IPS-15b (cell line): ENCODE data around the gene PTPRN2.

ENCODE experiments used
- H3K27me3 ChIP-seq: one replicate; pipeline ENCODE4 v1.6.1; 2013; ENCODE audit warnings: low read length; ENCODE audit not compliant: control insufficient read depth, insufficient read depth
- H3K36me3 ChIP-seq: one replicate; pipeline ENCODE4 v1.6.1; 2013; ENCODE audit warnings: low read length; ENCODE audit not compliant: control insufficient read depth, insufficient read depth
- H3K4me1 ChIP-seq: one replicate; pipeline ENCODE4 v1.6.1; 2013; ENCODE audit warnings: mild to moderate bottlenecking, low read length; ENCODE audit not compliant: control insufficient read depth, insufficient read depth
- H3K4me3 ChIP-seq: one replicate; pipeline ENCODE4 v1.5.1; 2013; ENCODE audit warnings: low read depth, low read length
- H3K9ac ChIP-seq: one replicate; pipeline ENCODE4 v1.6.1; 2013; ENCODE audit warnings: low read depth, mild to moderate bottlenecking, low read length
- H3K9me3 ChIP-seq: one replicate; pipeline ENCODE4 v1.6.1; 2013; ENCODE audit warnings: mild to moderate bottlenecking, low read length; ENCODE audit not compliant: control insufficient read depth, insufficient read depth

The PTPRN2 gene

DNA sequence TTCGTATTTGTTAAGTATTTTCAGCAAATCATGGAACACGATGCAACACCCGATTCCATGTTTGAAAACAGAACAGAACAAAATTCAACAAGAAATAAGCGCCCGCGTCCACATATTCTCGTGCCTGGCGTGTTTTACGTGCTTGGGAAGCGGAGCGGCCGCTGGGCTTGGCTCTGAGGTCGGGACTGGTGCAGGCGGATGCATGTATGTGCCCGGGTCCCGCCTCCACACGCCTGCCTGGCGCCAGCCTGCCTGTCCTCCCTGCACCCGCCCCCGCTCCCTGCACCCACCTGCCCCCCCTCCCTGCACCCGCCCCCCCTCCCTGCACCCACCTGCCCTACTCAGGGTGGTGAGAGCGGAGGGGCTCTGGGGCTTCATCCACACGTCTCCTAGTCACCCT lies 796.4 kb downstream of the PTPRN2 start:
- Histone ChIP-seq H3K4me1 (no peaks in the 10 kb centered on the region), H3K4me3 (no peak overlapping the region), H3K36me3 (no peaks in the 10 kb centered on the region), H3K27me3 (no peaks in the 10 kb centered on the region), H3K9ac (no peak overlapping the region), H3K9me3 (no peaks in the 10 kb centered on the region)

DNA sequence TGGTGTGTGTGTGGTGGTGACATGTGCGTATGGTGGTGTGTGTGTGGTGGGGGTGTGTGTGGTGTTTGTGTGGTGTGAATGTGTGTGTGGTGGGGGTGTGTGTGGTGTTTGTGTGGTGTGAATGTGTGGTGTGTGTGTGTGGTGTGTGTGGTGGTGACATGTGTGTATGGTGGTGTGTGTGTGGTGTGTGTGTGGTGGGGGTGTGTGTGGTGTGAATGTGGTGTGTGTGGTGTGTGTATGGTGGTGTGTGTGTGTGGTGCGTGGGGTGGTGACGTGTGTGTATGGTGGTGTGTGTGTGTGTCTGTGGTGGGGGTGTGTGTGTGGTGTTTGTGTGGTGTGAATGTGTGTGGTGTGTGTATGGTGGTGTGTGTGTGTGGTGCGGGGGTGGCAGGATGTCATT lies 797.7 kb downstream of the PTPRN2 start:
- Histone ChIP-seq H3K36me3 (no peaks in the 10 kb centered on the region), H3K4me1 (no peaks in the 10 kb centered on the region), H3K27me3 (no peaks in the 10 kb centered on the region), H3K9me3 (no peaks in the 10 kb centered on the region), H3K9ac (no peak overlapping the region), H3K4me3 (no peak overlapping the region)

DNA sequence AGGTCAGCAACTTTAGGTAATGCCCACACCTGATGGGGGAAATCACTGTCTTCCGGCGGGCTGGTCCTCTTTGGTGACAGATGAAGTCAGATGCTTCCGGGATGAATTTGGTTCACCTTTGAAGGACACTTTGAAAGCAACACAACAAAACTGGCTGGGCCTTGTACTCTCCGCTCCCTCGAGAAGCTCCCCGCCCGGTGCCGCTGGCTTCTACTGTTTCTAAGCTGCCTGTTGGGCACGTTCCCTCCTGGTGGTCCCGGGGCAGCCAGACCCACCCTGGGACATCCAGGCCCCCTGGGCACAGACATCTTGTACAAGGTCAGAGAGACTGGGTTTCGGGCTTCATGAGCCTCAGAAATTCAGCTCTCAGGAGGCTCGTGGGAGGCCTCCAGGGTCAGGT lies 798.5 kb downstream of the PTPRN2 start:
- no peaks in the 10 kb centered on the region for H3K4me1 ChIP-seq
- no peaks in the 10 kb centered on the region for H3K9me3 ChIP-seq
- no peak overlapping the region for H3K9ac ChIP-seq
- H3K4me3 ChIP-seq, result no peak overlapping the region
- H3K27me3 ChIP-seq, result no peaks in the 10 kb centered on the region
- H3K36me3 ChIP-seq, result no peaks in the 10 kb centered on the region

DNA sequence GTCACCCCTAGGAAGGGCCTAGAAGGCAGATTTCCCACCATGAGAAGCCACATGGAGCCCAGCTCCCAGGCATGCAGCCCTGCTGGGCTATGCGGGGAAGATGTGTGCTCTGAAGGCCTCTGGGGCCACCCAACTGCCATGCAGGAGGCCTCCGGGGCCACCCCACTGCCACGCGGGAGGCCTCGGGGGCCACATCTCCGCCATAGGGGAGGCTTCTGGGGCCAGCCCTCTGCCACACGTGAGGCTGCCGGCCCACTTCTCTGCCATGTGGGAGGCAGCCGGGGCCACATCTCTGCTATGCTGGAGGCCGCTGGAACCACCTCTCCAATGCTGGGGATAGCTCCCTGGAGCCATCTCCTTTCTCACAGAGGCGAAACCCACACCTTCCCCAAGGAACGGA lies 799.0 kb downstream of the PTPRN2 start:
- H3K4me1 ChIP-seq, result no peaks in the 10 kb centered on the region
- no peak overlapping the region for H3K9ac ChIP-seq
- no peaks in the 10 kb centered on the region for H3K36me3 ChIP-seq
- H3K4me3 ChIP-seq, result no peak overlapping the region
- H3K9me3 ChIP-seq, result no peaks in the 10 kb centered on the region
- H3K27me3 ChIP-seq, result no peaks in the 10 kb centered on the region

DNA sequence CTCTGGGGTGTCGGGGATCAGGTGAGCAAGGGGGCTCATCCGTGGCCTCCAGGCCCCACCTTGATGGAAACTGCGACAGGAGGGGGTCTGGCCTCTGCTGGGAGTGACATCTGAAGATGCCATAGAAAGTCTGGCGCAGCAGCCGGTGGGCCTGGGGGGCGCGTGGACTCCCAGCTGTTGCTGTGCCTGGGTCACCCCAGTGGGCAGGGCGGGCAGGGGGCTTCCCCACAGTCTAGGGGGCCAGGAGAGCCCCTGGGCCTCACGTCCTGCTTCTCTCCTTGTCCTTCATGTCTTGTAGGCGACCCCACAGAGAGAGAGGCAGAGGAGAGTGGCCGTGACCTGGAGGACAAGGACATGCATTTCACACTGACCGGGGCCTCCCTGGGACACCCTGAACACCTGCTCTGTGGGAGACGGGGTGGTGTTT lies 800.3 kb downstream of the PTPRN2 start:
- H3K9me3 ChIP-seq, result no peaks in the 10 kb centered on the region
- no peaks in the 10 kb centered on the region for H3K36me3 ChIP-seq
- no peaks in the 10 kb centered on the region for H3K4me1 ChIP-seq
- H3K4me3 ChIP-seq, result no peak overlapping the region
- H3K9ac ChIP-seq, result no peak overlapping the region
- no peaks in the 10 kb centered on the region for H3K27me3 ChIP-seq

DNA sequence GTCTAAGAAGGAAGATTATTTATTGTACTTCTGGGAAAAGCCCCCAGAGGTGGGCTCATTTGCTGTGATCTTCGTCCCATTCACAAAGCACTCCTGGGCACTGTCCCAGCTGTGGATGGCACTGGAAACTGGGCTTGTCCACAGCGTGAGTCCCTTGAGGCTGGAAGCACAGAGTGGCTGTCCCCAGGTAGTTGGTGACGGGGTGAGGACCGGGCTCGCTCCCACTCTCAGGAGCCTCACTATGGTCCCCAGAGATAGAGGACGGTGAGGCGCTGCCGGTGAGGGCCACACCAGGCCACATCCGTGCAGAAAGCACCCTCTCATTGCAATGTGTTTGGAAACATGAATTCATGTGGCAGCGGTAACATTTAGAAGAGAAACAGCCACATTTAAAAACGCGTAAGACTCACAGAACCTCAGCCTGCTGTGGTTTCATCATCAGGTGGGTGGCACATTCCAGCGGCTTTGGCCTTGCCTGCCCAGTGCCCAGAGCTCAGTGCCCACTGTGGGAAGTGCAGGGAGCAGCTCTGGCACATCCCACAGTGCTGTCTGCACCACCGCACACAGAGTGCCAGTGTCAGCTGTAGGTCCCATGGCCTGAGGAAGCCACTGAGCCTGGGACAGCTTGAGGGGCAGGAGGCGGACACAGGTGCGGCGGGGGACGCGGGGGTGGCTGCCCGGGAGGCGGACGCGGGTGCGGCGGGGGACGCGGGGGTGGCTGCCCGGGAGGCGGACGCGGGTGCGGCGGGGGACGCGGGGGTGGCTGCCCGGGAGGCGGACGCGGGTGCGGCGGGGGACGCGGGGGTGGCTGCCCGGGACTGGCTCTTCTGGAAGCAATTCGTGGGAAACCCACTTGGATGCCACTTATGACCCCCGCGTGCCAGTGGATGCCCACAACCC lies 801.0 kb downstream of the PTPRN2 start:
- H3K27me3 ChIP-seq, result no peaks in the 10 kb centered on the region
- H3K4me1 ChIP-seq, result no peaks in the 10 kb centered on the region
- no peak overlapping the region for H3K4me3 ChIP-seq
- no peak overlapping the region for H3K9ac ChIP-seq
- no peaks in the 10 kb centered on the region for H3K9me3 ChIP-seq
- H3K36me3 ChIP-seq, result no peaks in the 10 kb centered on the region

DNA sequence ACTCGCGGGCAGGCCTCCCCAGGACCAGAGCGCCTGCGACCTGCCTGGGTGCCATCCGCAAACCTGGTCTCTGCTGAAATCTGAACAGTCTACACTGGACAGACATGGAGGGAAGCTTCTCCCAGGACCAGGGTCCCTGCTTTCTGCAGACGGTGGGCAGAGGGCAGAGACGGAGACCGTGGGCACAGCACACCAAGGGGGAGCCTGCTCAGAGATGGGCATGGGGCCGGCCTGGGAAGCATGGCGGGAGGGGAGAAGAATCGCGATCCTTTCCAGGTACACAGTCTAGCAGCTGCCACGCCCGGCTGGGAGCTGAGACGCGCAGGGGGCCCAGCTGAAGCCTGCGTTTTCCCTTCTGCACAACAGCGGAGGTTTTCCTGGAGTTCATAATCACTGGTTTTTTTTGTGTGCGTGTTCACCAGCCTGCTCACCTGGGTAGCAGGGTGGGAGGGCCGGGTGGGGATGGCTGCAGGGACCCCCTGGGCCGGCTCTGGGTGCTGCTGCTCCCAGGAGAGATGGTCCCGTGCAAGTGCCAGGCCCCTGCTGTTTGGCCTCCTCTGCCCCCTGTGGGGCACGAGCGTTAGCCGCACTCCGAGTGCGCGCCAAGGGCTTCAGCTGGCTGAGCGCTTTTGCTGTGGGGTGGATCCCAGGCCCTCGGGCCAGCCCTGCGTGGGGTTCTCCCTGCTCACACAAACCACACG lies 802.0 kb downstream of the PTPRN2 start:
- no peaks in the 10 kb centered on the region for H3K36me3 ChIP-seq
- H3K9ac ChIP-seq, result no peak overlapping the region
- no peak overlapping the region for H3K4me3 ChIP-seq
- no peaks in the 10 kb centered on the region for H3K27me3 ChIP-seq
- H3K4me1 ChIP-seq, result no peaks in the 10 kb centered on the region
- H3K9me3 ChIP-seq, result no peaks in the 10 kb centered on the region

DNA sequence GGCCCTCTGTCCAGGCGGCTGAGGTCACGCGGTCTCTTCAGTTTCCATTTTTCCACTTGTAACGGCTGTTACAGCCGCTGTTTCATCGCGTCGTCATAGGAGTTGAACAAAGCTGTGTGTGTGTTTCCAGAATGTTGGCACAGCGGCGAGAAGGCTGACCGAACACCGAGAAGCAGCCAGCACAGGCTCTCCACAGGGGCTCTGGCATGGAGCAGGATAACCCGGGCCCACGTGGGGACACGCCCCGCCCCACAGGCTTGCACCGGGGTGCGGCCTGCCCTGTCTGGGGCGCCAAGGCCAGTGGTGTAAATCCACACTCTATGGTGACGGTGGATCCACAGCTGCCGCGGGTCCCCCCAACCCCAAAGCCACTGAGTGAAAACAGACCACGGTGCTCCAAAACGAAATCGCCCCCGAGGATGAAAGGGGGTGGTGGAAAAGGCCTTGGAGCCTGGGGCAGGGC lies 802.6 kb downstream of the PTPRN2 start:
- Histone ChIP-seq H3K36me3 (no peaks in the 10 kb centered on the region), H3K9me3 (no peaks in the 10 kb centered on the region), H3K27me3 (no peaks in the 10 kb centered on the region), H3K4me1 (no peaks in the 10 kb centered on the region), H3K9ac (no peak overlapping the region), H3K4me3 (no peak overlapping the region)

DNA sequence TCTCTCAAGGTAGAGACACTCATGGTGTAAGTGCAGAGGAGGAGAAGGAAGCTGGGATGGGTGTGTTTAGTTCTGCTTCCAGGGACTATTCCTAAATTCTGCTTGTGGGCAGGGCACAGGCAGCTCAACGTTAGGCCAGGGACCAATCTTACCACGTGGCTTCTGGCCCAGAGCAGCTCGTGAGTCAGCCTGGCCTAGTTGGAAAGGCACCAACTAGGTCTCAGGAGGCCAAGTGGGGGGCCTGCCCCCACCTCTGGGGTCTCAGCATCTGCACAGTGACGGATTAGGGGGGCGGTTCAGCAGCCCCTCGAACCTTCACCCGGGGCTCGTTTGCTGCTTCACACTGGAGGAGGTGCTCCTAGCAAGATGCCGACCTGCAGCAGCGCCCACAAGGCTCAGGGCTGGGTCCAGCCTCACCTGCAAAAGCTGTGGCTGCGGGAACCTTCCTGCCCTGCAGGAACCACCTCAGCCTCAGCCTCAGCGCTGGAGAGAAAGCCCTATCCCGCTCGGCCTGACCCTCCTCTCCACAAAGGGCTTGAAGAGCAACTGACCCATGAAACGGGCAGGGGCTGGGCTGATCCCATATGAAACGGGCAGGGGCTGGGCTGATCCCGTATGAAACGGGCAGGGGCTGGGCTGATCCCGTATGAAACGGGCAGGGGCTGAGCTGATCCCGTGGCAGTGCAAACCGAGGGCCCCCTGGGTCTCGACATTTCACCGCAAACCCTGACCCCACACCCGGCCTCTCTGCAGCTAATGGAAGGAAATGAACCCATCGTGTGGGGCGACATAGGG lies 803.4 kb downstream of the PTPRN2 start:
- Histone ChIP-seq H3K27me3 (no peaks in the 10 kb centered on the region), H3K4me1 (no peaks in the 10 kb centered on the region), H3K9ac (no peak overlapping the region), H3K4me3 (no peak overlapping the region), H3K36me3 (no peaks in the 10 kb centered on the region), H3K9me3 (no peaks in the 10 kb centered on the region)

DNA sequence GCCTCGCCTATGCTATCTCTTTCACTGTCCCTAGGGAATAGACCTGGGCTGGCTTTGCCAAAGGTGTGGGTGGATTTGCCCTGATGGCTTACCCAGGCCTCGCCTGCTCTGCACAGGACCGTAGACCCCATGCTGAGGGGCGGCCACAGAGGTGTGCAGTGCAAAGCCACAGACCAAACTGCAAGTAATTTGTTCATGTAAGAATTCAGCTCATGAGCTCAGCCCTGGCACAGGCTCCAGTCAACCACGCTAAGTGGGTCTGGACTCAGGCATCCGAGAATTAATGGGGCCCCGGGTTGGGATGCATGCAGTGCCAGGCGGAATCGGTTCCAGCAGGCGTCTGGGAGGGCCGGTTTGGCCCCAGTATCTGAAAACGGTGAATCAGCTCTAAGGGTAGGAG lies 805.6 kb downstream of the PTPRN2 start:
- Histone ChIP-seq H3K36me3 (no peaks in the 10 kb centered on the region), H3K27me3 (no peaks in the 10 kb centered on the region), H3K9me3 (no peaks in the 10 kb centered on the region), H3K9ac (no peak overlapping the region), H3K4me3 (no peak overlapping the region), H3K4me1 (no peaks in the 10 kb centered on the region)

DNA sequence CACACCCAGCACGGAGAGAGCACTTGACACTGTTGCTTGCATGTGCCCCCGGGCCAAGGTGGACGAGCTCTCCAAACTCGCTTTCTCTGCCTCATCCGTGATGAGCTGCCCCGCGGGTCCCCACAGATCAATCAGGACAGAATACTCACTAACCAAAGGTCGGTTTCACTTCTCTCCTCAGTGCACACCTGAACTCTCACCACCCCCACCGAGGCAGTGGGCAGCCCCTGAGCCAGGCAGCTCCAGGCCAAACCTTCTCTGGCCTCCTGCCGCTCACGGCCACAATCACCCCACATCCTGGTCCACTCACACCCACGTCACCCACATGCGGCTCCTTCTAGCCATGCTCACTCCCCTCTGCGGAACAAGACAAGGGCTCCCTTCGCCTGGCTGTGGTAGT lies 806.9 kb downstream of the PTPRN2 start:
- H3K4me3 ChIP-seq, result no peak overlapping the region
- H3K9me3 ChIP-seq, result no peaks in the 10 kb centered on the region
- H3K4me1 ChIP-seq, result no peaks in the 10 kb centered on the region
- H3K36me3 ChIP-seq, result no peaks in the 10 kb centered on the region
- no peak overlapping the region for H3K9ac ChIP-seq
- no peaks in the 10 kb centered on the region for H3K27me3 ChIP-seq
